H1 (cell line): ENCODE results near the gene HMCN2.

ENCODE experiments used
- BRCA1 ChIP-seq: IDR thresholded peaks from 2 replicates; pipeline ENCODE4 v1.6.1; 2012; ENCODE audit warnings: low read depth, low read length, improper control_type of control experiment
- CEBPB ChIP-seq: IDR thresholded peaks from 2 replicates; pipeline ENCODE4 v1.6.1; 2012; ENCODE audit warnings: low read depth, low read length
- CHD2 ChIP-seq: IDR thresholded peaks from 2 replicates; pipeline ENCODE4 v1.6.1; 2012; ENCODE audit warnings: low read length, improper control_type of control experiment
- EZH2 ChIP-seq: fragments of 200-600 bp; sonication (generic); IDR thresholded peaks from 2 replicates; pipeline ENCODE4 v1.7.1; 2012; ENCODE audit warnings: low read depth, mild to moderate bottlenecking, moderate library complexity, low read length, inconsistent platforms; ENCODE audit not compliant: severe bottlenecking
- HDAC2 ChIP-seq, 2 experiments: fragments of 300-600 bp in 1 of 2; sonication (generic) in 1 of 2; IDR thresholded peaks; 2 replicates each; pipeline ENCODE4 v1.6.1; 2011 to 2012; ENCODE audit warnings: low read depth in 2 of 2, low read length in 2 of 2, mild to moderate bottlenecking in 2 of 2, moderate library complexity in 2 of 2, borderline replicate concordance in 1 of 2, inconsistent platforms in 1 of 2
- JUND ChIP-seq: IDR thresholded peaks from 2 replicates; pipeline ENCODE4 v1.6.1; 2011; ENCODE audit warnings: mild to moderate bottlenecking, improper control_type of control experiment, low read length
- POLR2A ChIP-seq, 2 experiments: IDR thresholded peaks; 1 replicate in 1 of 2; 2 replicates in 1 of 2; pipeline ENCODE4 v1.6.1; 2011; ENCODE audit warnings: low read depth in 2 of 2, low read length in 2 of 2, mild to moderate bottlenecking in 2 of 2; ENCODE audit errors: control extremely low read depth in 1 of 2
- POLR2AphosphoS5 ChIP-seq: IDR thresholded peaks from 2 replicates; pipeline ENCODE4 v1.6.1; 2011; ENCODE audit warnings: low read depth, low read length
- RAD21 ChIP-seq, 2 experiments: IDR thresholded peaks in 1 of 2; conservative IDR thresholded peaks in 1 of 2; 2 replicates each; pipeline ENCODE4 v1.6.1; 2011; ENCODE audit warnings: low read depth in 2 of 2, low read length in 2 of 2, improper control_type of control experiment in 1 of 2, inconsistent platforms in 1 of 2, mild to moderate bottlenecking in 1 of 2, moderate library complexity in 1 of 2
- RBBP5 ChIP-seq: IDR thresholded peaks from 2 replicates; pipeline ENCODE4 v1.7.1; 2012; ENCODE audit warnings: low read depth, mild to moderate bottlenecking, inconsistent platforms, low read length, moderate library complexity, borderline replicate concordance
- YY1 ChIP-seq: IDR thresholded peaks from 2 replicates; pipeline ENCODE4 v1.6.1; 2011; ENCODE audit warnings: low read depth, mild to moderate bottlenecking, low read length
- TF ChIP-seq, protein P1 (sequence below): IDR thresholded peaks from 2 replicates; pipeline ENCODE4 v1.6.1; 2011; ENCODE audit warnings: low read length, improper control_type of control experiment
- TF ChIP-seq, protein P2 (sequence below), 3 experiments: IDR thresholded peaks; 1 replicate in 2 of 3; 2 replicates in 1 of 3; pipeline versions ENCODE4 v1.5.1 to v1.6.1; 2011; ENCODE audit warnings: low read length in 3 of 3, mild to moderate bottlenecking in 3 of 3, inconsistent platforms in 2 of 3, low read depth in 1 of 3, moderate library complexity in 1 of 3; ENCODE audit not compliant: insufficient read depth in 1 of 3; ENCODE audit errors: control extremely low read depth in 1 of 3
- TF ChIP-seq, protein P3 (sequence below): IDR thresholded peaks from 2 replicates; pipeline ENCODE4 v1.6.1; 2012; ENCODE audit warnings: low read length, inconsistent platforms

DNA sequence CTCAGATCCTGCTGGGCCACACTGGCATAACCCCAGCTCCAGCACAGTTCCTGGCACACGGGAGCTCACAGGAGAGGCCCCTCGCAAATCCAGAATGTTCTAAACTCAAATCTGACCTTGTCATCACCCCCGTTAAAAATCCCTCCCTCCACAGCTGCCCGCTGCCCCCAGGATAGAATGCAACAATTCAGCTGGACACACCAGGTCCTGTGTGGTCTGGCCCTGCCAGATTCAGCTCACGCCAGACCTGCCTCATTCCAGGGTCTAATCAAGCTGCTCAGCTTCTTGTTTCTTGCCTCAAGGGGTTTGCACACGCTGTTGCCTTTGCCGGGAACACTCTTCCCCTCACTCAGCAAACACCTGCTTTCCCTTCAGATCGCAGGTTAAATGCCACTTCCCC, 134.2 kb downstream of the HMCN2 start:
- TF ChIP-seq, protein P1, sequence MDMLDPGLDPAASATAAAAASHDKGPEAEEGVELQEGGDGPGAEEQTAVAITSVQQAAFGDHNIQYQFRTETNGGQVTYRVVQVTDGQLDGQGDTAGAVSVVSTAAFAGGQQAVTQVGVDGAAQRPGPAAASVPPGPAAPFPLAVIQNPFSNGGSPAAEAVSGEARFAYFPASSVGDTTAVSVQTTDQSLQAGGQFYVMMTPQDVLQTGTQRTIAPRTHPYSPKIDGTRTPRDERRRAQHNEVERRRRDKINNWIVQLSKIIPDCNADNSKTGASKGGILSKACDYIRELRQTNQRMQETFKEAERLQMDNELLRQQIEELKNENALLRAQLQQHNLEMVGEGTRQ: no peak
- TF ChIP-seq POLR2AphosphoS5: no peak
- no peak for TF ChIP-seq RBBP5
- TF ChIP-seq, protein P2, sequence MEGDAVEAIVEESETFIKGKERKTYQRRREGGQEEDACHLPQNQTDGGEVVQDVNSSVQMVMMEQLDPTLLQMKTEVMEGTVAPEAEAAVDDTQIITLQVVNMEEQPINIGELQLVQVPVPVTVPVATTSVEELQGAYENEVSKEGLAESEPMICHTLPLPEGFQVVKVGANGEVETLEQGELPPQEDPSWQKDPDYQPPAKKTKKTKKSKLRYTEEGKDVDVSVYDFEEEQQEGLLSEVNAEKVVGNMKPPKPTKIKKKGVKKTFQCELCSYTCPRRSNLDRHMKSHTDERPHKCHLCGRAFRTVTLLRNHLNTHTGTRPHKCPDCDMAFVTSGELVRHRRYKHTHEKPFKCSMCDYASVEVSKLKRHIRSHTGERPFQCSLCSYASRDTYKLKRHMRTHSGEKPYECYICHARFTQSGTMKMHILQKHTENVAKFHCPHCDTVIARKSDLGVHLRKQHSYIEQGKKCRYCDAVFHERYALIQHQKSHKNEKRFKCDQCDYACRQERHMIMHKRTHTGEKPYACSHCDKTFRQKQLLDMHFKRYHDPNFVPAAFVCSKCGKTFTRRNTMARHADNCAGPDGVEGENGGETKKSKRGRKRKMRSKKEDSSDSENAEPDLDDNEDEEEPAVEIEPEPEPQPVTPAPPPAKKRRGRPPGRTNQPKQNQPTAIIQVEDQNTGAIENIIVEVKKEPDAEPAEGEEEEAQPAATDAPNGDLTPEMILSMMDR (IDR thresholded peaks at IDR 0.05; ENCODE audit: control extremely low read depth in 1 of 3, insufficient read depth in 1 of 3, low read depth in 1 of 3, low read length in 3 of 3): no peak
- no peak for TF ChIP-seq BRCA1
- no peak for TF ChIP-seq POLR2A (IDR thresholded peaks at IDR 0.05; ENCODE audit: control extremely low read depth in 1 of 2, low read depth in 2 of 2, low read length in 2 of 2)
- TF ChIP-seq CHD2: no peak
- no peak for TF ChIP-seq EZH2
- TF ChIP-seq JUND: no peak
- no peak for TF ChIP-seq YY1
- TF ChIP-seq CEBPB: no peak
- no peak for TF ChIP-seq HDAC2 (IDR thresholded peaks at IDR 0.05; ENCODE audit: borderline replicate concordance in 1 of 2, low read depth in 2 of 2, low read length in 2 of 2)
- TF ChIP-seq, protein P3, sequence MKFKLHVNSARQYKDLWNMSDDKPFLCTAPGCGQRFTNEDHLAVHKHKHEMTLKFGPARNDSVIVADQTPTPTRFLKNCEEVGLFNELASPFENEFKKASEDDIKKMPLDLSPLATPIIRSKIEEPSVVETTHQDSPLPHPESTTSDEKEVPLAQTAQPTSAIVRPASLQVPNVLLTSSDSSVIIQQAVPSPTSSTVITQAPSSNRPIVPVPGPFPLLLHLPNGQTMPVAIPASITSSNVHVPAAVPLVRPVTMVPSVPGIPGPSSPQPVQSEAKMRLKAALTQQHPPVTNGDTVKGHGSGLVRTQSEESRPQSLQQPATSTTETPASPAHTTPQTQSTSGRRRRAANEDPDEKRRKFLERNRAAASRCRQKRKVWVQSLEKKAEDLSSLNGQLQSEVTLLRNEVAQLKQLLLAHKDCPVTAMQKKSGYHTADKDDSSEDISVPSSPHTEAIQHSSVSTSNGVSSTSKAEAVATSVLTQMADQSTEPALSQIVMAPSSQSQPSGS: no peak
- TF ChIP-seq RAD21 (IDR thresholded peaks at IDR 0.05 in 1 of 2, conservative IDR thresholded peaks at IDR 0.05 in 1 of 2; ENCODE audit: low read depth in 2 of 2, low read length in 2 of 2): no peak
